Activated CD4-positive, alpha-beta T cell treated with anti-CD3 and anti-CD28 coated beads, Interleukin-2, amount 50 U/mL, for 24 hours (primary cell): ENCODE results near the gene CLCN4.

Experiments
- DNase-seq, 2 donors: peaks; one replicate each; pipeline ENCODE4 v3.0.0-alpha.2; 2020; ENCODE audit warnings: low read depth in 1 of 2, low spot score in 1 of 2

The CLCN4 gene

GRCh38 chrX:10129229-10129628 is 27.5 kb upstream of the CLCN4 start:
- no peak for DNase-seq

DNA sequence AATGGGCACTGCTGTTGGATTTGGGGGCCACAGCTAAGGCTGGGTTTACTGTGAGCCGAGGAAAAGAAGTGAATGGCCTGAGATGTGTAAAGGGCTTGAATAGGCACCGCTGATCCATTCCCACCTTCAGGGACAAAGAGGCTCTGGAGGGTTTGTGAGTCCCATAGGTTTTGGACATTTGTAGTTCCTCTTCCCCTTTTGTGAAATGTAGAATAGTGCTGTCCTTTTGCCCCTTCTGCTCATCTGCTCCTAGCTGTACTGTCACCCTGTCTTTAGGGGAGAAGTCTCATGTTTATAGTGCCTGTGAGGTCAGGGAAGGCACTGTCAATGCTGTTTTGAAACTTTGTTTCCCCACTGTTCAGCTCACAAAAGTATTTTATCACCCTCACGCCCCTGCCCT is 26.4 kb upstream of the CLCN4 start:
- no peak for DNase-seq

- no peak for DNase-seq
Observed at GRCh38 chrX:10133980-10134676, 22.6 kb upstream of the CLCN4 start.

DNA sequence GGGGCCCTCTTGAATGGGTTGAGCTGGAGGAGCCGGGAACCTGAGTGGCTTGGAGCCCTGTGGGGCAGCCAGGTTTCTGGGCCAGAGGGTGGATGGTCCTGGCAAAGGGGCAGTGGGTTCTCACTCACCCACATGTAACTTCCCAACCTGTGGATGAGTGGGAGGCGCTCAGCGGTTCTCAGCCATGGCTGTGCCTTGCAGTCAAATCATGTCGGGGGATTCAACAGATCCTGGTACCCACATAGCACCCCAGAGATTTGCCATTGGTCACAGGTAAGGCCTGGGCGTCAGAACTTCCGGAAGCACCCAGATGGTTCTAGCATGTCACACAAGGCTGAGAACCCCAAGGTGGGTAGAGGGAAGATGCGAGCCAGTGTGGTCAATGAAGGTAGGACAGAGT is 21.9 kb upstream of the CLCN4 start:
- DNase-seq, result no peak

GRCh38 chrX:10135561-10136399 is 21.0 kb upstream of the CLCN4 start:
- DNase-seq, result no peak

GRCh38 chrX:10138726-10139125 is 18.0 kb upstream of the CLCN4 start:
- no peak for DNase-seq

- DNase-seq, result no peak
Observed at GRCh38 chrX:10140264-10140663, 16.5 kb upstream of the CLCN4 start.

GRCh38 chrX:10142041-10142599 is 14.7 kb upstream of the CLCN4 start:
- no peak for DNase-seq

GRCh38 chrX:10143071-10143983 is 13.4 kb upstream of the CLCN4 start:
- DNase-seq, result no peak

DNA sequence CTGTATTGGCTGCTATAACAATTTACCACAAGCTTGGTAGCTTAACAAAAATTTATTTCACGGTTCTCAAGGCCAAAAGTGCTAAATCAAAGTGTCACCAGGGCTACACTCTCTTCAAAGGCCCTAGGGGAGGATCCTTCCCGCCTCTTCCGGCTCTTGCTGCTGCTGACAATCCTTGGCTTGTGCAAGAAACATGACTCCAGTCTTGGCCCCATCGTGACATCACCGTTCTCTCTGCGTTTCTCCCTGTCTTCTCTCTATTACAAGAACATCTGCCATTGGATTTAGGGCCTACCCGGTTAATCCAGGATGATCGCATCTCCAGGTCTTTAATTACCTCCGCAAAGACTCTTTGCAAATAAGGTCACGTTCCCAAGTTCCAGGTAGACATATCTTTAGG is 10.4 kb upstream of the CLCN4 start:
- DNase-seq, result no peak

- no peak for DNase-seq
Observed at GRCh38 chrX:10152086-10152485, 4.7 kb upstream of the CLCN4 start.

DNA sequence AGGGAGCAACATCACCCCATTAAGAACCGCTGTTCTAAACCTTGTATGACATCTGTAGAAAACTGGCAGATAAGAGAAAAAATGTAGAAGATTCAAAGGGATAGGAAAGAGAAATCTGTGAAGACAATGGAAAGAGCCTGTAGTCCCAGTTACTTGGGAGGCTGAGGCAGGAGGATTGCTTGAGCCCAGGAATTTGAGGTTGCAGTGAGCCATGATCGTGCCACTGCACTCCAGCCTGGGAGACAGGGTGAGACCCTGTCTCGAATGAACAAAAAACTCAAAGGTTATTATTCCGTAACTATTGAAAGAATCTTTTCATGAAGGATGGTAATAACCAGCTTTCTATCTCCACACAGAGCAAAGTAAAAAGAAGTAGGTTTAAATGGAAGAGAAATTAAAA is 1.6 kb upstream of the CLCN4 start:
- DNase-seq, result no peak

DNA sequence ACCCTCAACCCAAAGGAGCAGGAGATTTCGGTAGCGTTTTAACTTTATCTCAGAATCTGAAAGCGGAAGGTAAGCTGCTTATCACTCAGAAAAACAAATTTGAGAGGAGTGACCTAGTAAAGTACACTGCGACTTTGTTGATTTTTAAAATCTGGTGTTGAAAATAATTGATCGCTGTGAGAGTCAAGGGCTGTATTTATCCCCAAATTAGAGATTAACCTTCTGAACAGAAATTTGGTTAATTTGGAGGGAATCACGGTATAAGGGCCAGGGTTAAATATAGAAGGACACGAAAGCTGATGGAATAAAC is 212 bp downstream of the CLCN4 start:
- DNase-seq, result no peak

DNA sequence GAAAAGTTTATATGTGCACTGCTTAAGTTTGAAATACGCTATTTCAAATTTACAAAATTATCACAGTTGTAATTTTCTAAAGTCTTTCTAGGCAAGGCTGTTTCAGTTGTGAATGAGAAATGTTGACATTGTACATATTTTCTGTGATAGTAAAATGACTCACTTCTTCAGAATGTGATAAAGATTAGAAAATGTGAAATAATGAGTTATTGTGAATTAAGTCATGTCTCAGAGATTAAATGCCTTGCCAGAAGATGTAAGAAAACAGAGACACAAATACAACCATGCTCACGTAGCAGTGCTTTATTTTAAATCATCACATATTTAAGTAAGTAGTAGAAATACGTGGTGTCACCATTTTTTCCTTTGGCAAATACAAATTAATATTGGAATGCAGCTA is 768 bp downstream of the CLCN4 start:
- no peak for DNase-seq

GRCh38 chrX:10158279-10159144 is 1.7 kb downstream of the CLCN4 start:
- DNase-seq, result no peak

DNA sequence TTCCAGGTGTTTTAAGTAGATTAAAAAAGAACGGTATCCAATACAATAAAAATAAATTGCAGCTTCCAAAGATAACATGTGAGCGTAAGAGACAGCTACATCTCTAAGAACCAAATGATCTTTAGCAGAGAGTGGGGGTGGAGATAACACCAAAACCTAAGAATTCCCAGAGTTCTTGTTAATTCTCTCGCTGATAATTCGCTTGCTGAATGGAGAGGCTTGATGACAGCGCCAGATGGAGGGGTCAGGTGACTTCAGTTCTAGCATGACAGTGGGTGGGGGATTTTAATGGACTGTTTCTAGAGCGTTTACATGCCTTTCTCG is 2.3 kb downstream of the CLCN4 start:
- no peak for DNase-seq

GRCh38 chrX:10160211-10160610 is 3.4 kb downstream of the CLCN4 start:
- no peak for DNase-seq

GRCh38 chrX:10163031-10163430 is 6.3 kb downstream of the CLCN4 start:
- DNase-seq, result no peak

DNA sequence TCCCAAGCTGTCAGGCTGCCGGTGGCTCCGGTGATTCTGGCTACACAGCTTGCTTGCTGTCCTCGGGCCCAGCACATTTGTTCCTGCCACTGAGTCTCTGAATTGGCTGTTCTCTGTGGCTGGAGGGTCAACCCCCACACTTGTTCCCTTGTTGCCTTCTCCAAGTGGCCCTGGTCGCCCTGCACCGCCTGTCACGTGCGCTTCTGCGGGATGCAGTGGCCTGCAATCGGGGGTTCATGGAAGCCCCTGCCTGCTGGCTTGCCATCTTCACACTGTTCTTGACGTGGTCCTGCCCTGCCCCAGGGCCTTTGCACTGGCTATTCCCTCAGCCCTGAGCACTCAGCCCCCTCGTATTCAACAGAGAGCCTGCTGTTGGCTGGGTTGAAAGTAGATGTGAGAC is 8.1 kb downstream of the CLCN4 start:
- no peak for DNase-seq

GRCh38 chrX:10165580-10166247 is 8.9 kb downstream of the CLCN4 start:
- no peak for DNase-seq
